ENCODE measurements around the gene LRRFIP1.

The LRRFIP1 gene

DNA sequence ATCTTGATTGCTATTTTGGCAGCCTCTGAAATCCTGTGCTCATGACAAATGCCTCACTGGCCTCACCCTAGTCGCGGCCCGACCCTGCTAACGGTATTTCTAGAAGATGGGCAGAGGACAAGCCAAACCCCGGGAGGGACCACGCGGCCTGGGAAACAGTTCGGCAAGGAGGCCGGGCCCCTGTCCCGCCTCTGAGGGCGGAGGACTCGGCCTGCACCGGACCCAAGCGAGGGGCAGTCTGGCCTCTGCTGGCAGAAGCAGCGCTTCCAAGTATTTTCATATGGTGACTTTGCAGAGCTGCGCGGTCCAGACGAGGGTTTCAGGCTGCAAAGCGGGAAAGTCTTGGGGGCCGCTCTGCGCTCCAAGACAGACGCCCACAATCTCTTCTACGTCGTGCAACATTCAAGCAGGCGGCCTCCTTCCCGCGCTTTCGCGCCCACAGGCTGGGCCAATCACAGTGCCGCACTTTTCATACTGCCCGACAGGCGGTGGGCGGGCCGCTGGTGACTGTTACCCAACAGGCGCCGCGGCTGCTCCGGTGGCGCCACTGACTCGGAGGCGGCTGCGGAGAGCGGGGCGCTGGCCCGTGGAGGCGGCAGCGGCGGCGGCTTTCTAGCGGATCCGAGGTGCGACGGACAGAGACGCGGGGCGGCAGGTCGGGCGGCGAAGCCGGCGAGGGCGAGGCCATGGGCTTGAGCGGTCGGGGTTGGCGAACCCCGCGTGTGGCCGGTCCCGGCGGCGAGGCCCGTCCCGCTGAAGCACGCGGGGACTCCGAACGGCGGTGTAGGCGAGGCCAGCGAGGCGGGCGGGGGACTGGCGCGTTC lies 171.1 kb downstream of the LRRFIP1 start, which contains the start of gene RBM44:
Gene RBM44 (plus strand): TSS at position 544 of the 824 bp plus-strand sequence. CDS start 14,831 bp downstream, outside the sequence.
- DNase-seq = no peak

GRCh38 chr2:237799060-237799428 lies 171.7 kb downstream of the LRRFIP1 start:
- DNase-seq = no peak

DNA sequence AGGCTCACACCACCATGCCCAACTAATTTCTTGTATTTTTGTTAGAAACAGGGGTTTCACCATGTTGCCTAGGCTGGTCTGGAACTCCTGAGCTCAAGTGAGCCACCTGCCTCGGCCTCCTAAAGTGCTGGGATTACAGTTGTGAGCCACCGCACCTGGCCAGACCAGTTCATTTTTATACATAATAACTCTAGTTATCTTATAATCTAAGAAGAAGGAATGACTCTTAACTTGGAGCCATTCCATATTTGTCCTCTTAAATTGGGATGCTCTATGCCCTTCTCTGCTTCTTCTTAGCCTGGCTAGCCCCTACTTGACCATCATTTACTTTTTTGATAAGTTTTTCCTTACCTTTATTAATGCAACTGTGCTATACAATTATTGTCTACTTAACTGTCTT lies 174.1 kb downstream of the LRRFIP1 start:
- DNase-seq = no peak

DNA sequence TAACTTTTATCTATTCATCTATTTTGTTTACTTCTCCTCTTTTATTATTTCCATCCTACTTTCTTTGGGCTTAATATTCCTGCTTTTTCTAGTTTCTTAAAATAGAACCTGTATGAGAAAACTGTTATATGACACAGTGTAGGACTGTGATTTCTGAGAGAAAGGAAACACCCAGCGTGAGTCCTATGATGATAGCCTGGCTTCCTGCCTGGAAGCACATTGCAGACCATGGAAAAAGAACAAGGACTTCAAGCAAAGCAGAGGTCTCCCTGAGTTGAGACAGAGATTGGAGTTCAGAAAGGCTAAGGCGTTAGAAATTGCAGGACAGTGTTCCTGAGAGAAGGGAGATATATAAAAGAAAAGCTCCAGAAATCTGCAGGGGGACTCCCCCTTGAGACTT lies 178.9 kb downstream of the LRRFIP1 start:
- no peak for DNase-seq

DNA sequence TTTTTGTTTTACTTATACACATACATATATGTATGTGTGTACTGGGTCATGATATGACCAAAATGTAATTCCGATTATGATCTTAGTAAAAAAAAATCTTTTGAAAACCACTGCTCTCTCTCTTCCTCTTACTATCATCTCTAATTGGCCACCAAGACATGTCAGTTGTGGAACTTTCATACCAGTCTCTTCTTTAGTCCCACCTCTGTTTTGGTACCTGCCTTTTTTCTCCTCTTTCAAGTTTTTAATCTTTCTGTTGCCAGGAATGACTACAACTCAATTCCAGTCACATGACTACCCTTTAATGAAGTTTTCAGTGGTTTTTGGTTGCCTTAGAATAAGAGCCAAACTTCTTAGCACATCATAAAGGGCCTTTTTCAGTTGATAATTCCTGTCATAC lies 188.2 kb downstream of the LRRFIP1 start:
- no peak for DNase-seq

DNA sequence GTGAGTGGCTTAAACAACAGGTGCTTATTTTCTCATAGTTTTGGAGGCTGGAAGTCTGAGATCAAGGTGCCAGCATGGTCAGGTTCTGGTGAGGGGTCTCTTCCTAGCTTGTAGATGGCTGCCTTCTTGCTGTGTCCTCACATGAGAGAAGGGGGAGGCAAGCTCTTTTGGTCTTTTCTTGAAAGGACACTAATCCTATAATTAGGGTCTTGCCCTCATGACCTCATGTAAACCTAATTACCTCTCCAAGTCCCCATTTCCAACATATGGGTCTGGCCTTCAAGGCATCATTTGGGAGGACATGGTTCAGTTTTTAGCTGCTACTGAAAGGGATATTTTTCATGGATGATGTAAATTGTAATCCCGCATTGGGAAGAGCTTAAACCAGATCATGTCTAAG lies 189.1 kb downstream of the LRRFIP1 start:
- DNase-seq = no peak

DNA sequence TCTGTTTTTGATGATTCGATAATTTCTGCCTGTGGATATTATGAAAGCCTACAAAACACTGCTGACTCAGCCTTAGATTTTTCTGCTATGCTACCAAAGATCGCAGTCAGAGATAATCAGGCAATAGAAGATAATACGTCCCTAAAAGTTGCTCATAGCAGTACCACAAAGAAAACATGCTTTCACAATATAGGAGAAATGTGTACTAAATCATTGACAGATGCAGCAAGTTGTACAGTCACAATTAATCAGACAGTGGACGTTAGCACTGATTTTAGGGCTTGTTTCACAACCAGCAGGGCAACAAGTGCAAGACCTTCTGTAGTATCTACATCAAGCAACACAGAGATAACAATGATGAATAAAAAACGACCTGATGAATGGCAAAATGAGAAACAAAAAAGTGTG lies 190.7 kb downstream of the LRRFIP1 start:
- no peak for DNase-seq

DNA sequence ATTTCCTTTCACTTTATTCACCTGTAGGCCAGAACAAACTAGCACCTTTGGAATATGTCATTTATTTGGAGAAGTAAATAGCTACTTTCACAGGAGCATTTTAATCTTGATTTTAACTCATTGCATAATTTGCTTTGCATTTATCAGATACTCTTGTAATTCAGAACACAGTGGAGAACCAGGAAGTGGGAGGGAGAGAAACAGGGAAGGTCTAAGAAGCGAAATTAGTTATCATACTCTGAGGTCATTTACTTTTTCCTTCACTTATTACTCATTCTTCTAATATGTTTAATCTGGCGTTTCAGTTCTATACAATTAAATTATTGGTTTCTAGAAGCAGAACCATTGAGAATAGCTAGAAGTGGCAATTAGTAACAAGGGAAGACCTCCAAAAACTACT lies 191.8 kb downstream of the LRRFIP1 start:
- no peak for DNase-seq

- DNase-seq = no peak
These were observed 193.0 kb downstream of the LRRFIP1 start for GRCh38 chr2:237820421-237820820.

GRCh38 chr2:237823544-237823943 lies 196.2 kb downstream of the LRRFIP1 start:
- DNase-seq = no peak

- no peak for DNase-seq
These were observed 196.7 kb downstream of the LRRFIP1 start for GRCh38 chr2:237824085-237824484.

DNA sequence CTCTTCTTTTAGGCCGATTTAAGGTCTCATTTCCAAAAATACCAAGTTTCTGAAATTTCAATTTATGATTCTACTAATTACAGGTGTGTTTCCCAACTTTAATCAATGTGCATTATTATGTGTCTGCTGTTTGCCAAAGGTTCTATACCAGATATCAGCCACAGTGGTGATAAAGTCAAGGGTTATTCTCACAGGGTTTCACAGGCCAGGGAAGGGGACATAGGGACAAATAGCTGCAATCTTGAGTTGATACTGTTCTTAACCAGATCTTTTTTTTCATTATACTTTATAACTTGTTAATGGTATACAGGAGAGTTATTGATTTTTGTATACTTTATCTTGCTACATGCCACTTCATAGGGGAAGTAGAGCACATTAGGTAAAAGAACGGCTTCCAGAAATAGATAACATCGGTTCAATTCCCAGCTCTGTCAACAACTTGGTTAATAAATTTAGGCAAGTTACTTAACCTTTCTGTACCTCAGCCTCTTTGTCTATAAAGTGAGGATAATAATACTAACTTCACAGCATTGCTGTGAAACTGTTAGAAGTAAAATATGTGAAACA lies 200.1 kb downstream of the LRRFIP1 start:
- DNase-seq = no peak

Data from NCI-H2171 (cell line).